Lower leg skin (tissue), 4 donors: Measurements from ENCODE around the gene DNA2. TPM values are rescaled to one million over a fixed set of nuclear protein-coding genes. Genes with fewer than 3 reads are reported as not detected.

Source experiments
- DNase-seq, 2 donors: peaks; one replicate each; pipeline ENCODE4 v3.0.0-alpha.2; 2019; ENCODE audit warnings: low spot score in 2 of 2
- H3K4me3 ChIP-seq: fragments of 200-600 bp; sonication (generic); 2 replicates; pipeline ENCODE4 v1.5.1; 2017; ENCODE audit warnings: mild to moderate bottlenecking, low read depth; ENCODE audit not compliant: poor library complexity, severe bottlenecking
- POLR2A ChIP-seq, 2 donors: fragments of 450-650 bp; IDR thresholded peaks; one replicate each; pipeline ENCODE4 v1.6.1; 2016 to 2017; ENCODE audit warnings: antibody characterized with exemption in 2 of 2, mild to moderate bottlenecking in 1 of 2, moderate library complexity in 1 of 2
- WGBS, 2 donors: methylation state at CpG; one replicate each; pipeline ENCODE4 v1.1.5; 2018; 5-methylcytosine and 5-hydroxymethylcytosine counted together
- intact Hi-C: fragments of 100-400 bp; cut with DNase I; formaldehyde crosslinking; loops from one replicate; pipeline ENCODE4 v1.15.0; 2023; ENCODE audit warnings: low total_unique reads
- total RNA-seq, 4 donors: library from RNA; depleted of rRNA; stranded (reverse); fragments of >200 nt; gene quantifications; one replicate each; pipeline ENCODE4 v1.1.0, GENCODE V29; 2016
- TF ChIP-seq, protein P1 (sequence below), 3 donors: fragments of 450-650 bp; IDR thresholded peaks; one replicate each; pipeline ENCODE4 v1.5.1; 2016; ENCODE audit warnings: antibody characterized with exemption in 3 of 3, mild to moderate bottlenecking in 3 of 3, moderate library complexity in 2 of 3

Gene DNA2
- total RNA-seq, 4 donors from 2014 or later, result 1.7 to 3.5 (median 2.2) TPM

DNA sequence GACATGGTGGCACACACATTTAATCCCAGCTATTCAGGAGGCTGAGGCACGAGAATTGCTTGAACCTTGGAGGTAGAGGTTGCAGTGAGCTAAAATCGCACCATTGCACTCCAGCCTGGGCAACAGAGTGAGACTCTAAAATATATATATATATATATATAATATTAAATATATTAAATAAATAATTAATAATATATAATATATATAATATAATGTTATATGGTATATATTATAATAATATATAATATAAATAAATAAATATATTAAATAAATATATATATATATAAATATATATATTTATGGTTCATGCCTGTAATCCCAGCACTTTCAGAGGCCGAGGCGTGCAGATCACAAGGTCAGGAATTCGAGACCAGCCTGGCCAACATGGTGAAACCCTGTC, 105.2 kb downstream of the DNA2 start:
- TF ChIP-seq, protein P1, sequence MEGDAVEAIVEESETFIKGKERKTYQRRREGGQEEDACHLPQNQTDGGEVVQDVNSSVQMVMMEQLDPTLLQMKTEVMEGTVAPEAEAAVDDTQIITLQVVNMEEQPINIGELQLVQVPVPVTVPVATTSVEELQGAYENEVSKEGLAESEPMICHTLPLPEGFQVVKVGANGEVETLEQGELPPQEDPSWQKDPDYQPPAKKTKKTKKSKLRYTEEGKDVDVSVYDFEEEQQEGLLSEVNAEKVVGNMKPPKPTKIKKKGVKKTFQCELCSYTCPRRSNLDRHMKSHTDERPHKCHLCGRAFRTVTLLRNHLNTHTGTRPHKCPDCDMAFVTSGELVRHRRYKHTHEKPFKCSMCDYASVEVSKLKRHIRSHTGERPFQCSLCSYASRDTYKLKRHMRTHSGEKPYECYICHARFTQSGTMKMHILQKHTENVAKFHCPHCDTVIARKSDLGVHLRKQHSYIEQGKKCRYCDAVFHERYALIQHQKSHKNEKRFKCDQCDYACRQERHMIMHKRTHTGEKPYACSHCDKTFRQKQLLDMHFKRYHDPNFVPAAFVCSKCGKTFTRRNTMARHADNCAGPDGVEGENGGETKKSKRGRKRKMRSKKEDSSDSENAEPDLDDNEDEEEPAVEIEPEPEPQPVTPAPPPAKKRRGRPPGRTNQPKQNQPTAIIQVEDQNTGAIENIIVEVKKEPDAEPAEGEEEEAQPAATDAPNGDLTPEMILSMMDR (IDR thresholded peaks at IDR 0.05), result no peak
- no peak for TF ChIP-seq POLR2A (IDR thresholded peaks at IDR 0.05)
- intact Hi-C loops, result no loop called here
- no peak for DNase-seq
- WGBS, 2 donors, result 97 to 98% methylated on average over 5 of the region's 5 CpGs
- H3K4me3 ChIP-seq, result no peak overlapping the region

DNA sequence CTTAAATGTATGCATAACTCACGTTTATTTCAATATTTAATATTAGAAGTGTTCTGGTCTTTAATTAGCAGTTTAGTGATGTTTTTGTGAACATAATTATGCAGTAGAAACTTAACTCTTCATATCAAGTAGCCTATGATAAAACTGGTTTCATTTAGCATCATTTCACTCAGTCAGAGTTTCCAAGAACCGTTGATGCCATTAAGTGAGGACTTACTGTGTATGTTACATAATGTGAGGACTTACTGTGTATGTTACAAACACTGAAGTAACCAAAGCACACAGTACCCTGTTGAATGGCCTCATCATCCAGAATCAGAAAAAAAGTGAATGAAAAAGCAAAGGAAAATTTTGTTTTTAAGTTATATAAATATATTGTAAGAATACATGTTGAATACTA, 106.2 kb downstream of the DNA2 start:
- no peak for DNase-seq
- TF ChIP-seq, protein P1 (IDR thresholded peaks at IDR 0.05), result no peak
- no peak for TF ChIP-seq POLR2A (IDR thresholded peaks at IDR 0.05)
- H3K4me3 ChIP-seq, result no peak overlapping the region
- 79 to 82% methylated on average over 2 of the region's 2 CpGs for WGBS, 2 donors
- intact Hi-C loops, result no loop called here

DNA sequence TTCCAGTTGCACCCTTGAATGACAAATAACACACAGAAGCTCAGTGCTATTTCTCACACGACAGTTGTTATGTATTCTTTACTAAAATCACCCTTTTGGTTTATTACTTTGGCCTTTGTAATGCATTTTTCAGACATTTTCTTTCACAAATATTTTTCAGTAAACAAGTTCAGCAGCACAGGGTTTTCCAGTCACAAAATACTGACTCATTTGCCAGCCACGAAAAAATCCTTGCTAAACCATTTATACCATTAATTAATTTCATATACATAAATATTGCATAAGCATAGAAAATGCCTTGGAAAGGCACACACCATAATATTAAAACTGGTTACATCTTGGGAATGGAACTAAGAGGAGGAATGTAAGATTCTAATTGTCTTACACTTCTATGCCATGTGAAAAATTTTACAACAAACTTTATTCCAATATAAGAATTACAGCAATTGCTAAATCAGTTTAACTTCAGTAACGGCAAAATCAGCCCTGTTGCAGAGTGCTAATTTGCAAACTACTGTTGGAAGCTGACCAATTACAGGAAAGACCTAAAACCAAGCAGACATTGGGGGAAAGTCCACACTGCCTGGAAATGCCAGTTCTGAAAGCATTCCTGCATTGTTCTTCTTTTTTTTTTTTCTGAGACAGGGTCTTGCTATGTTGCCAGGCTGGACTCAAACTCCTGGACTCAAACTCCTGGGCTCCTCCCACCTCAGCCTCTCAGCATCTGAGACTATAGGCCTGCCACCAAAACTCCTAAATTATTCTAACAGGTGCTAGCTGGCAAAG, 107.5 kb downstream of the DNA2 start:
- 71% methylated on average over 3 of the region's 3 CpGs for WGBS, 2 donors

More for the DNA sequence above, 107.5 kb downstream of the DNA2 start:
- H3K4me3 ChIP-seq, result no peak overlapping the region
- no peak for DNase-seq
- intact Hi-C loops, result no loop called here
- no peak for TF ChIP-seq POLR2A (IDR thresholded peaks at IDR 0.05)
- TF ChIP-seq, protein P1 (IDR thresholded peaks at IDR 0.05), result no peak

Other genes with a start within 250 kb of the DNA2 start
- under 1 TPM in 3 of 4 donors, not detected in 1; 0.38 to 0.99 (median 0.49) TPM for gene ATOH7, start 239.9 kb downstream of the DNA2 start, total RNA-seq
- 10 to 100 TPM; 23.5 to 82.1 (median 43.6) TPM for gene HNRNPH3, start 139.9 kb downstream of the DNA2 start, total RNA-seq
- 1 to 10 TPM; 2.0 to 3.6 (median 2.8) TPM for gene PBLD, start 139.0 kb downstream of the DNA2 start, total RNA-seq
- gene RUFY2, start 64.7 kb downstream of the DNA2 start, total RNA-seq, result 10 to 100 TPM; 18.0 to 49.6 (median 23.5) TPM
- gene SLC25A16, start 55.5 kb upstream of the DNA2 start, total RNA-seq, result 10 to 100 TPM in 2 of 4 donors, 1 to 10 TPM in 2; 7.7 to 31.5 (median 10.0) TPM
- gene TET1, start 88.4 kb upstream of the DNA2 start, total RNA-seq, result 1 to 10 TPM; 1.1 to 3.8 (median 1.9) TPM
- gene CCAR1, start 249.3 kb upstream of the DNA2 start, total RNA-seq, result 10 to 100 TPM; 19.1 to 41.4 (median 28.9) TPM